HG02763 (cell line): Measurements from ENCODE around the gene C17orf75.

ENCODE experiments used
- ATAC-seq: cut with Tn5 transposase; IDR thresholded peaks from one replicate; pipeline ENCODE4 v1.9.1; 2021; ENCODE audit warnings: mild to moderate bottlenecking, moderate library complexity; ENCODE audit not compliant: unreplicated experiment

The C17orf75 gene

DNA sequence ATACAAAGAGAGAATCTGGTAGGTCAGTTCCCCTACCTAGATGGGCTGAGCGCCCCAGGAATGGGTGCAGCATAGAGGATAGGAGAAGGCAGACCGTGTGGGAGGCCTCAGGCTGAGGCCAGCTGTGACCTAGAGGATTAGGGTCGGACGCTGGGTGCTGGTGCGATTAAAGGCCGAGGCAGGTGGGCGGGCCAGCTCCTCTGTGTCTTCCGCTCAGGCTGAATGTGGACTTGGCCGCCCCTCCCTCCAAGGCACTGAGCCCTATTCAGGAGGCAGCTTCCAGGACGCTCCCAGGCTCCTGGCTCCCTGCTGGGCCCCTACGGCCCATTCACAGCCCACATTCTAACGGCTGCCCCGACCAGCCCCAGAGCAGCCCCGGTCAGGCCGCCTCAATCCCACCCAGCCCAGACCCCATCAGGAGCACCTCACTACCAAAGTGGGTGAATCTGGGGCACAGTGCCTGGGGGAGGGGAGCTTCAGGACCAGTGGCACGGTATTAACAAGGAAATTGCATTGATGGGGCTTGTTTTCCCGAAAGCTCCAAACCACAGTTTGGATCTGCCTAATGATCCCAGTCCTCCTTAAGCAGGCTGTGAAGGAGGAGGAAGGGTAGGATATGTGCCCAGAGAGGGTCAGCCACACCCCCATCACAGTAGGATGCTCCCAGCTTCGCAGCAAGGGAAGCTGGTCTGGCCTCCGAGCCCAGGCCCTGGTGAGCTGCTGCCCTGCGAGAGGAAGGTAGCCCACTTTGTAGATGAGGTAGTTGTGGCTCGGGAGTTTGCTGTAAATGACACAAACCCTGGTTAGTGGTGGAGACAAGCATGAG, 61.9 kb downstream of the C17orf75 start:
- ATAC-seq: no peak

DNA sequence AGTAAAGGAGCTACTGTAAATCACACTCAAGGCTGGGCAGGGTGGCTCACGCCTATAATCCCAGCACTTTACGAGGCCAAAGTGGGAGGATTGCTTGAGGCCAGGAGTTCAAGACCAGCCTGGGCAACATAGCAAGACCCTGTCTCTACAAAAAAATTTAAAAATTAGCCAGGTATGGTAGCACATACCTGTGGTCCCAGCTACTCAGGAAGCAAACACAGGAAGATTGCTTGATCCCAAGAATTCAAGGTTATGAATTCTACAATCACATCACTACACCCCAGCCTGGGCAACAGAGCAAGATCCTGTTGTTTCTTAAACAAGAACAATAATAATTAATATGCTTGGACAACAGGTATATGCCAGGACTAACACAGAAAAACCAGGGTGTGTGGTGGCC, 63.2 kb downstream of the C17orf75 start:
- no peak for ATAC-seq
